Heart right ventricle (tissue), 16 donors: Measurements from ENCODE around the gene TAGLN3. TPM values are rescaled to one million over a fixed set of nuclear protein-coding genes. Genes with fewer than 3 reads are reported as not detected.

Experiments
- ATAC-seq, 8 donors: fragments of 200-7000 bp; cut with Tn5 transposase; one replicate each; pipeline ENCODE4 v1.9.1; 2020; ENCODE audit warnings: mild to moderate bottlenecking in 8 of 8, moderate library complexity in 8 of 8, moderate number of reproducible peaks in 1 of 8
- DNase-seq, 2 donors: peaks; one replicate each; pipeline ENCODE4 v3.0.0-alpha.2; 2020
- H3K27ac ChIP-seq, 10 donors: fragments of 200-600 bp; sonication (generic) in 2 of 10; one replicate each; pipeline versions ENCODE4 v1.5.0 to v1.8.0; 2020 to 2022; ENCODE audit warnings: mild to moderate bottlenecking in 3 of 10
- H3K27me3 ChIP-seq, 7 donors: fragments of 200-600 bp; one replicate each; pipeline ENCODE4 v1.8.0; 2021 to 2022; ENCODE audit warnings: mild to moderate bottlenecking in 2 of 7
- H3K36me3 ChIP-seq, 9 donors: fragments of 200-600 bp; sonication (generic) in 1 of 9; one replicate each; pipeline versions ENCODE4 v1.5.0 to v1.8.0; 2020 to 2022; ENCODE audit warnings: mild to moderate bottlenecking in 2 of 9
- H3K4me1 ChIP-seq, 9 donors: fragments of 200-600 bp; sonication (generic) in 1 of 9; one replicate each; pipeline versions ENCODE4 v1.5.0 to v1.8.0; 2020 to 2022; ENCODE audit warnings: mild to moderate bottlenecking in 4 of 9
- H3K4me3 ChIP-seq, 10 donors: fragments of 200-600 bp; sonication (generic) in 2 of 10; one replicate each; pipeline versions ENCODE4 v1.5.0 to v1.8.0; 2020 to 2022; ENCODE audit warnings: mild to moderate bottlenecking in 7 of 10, moderate library complexity in 2 of 10
- H3K9me3 ChIP-seq, 11 donors: fragments of 200-600 bp in 10 of 11; sonication (generic) in 2 of 11; one replicate each; pipeline versions ENCODE4 v1.5.0 to v1.8.0; 2013 to 2022; ENCODE audit warnings: mild to moderate bottlenecking in 2 of 11, control low read depth in 1 of 11, moderate library complexity in 1 of 11
- WGBS, 2 donors: extraction: QIAGEN DNeasy Blood & Tissue Kit; methylation state at CpG; one replicate each; pipeline ENCODE4 v1.1.7; 2013; ENCODE audit warnings: inconsistent platforms in 1 of 2; 5-methylcytosine and 5-hydroxymethylcytosine counted together
- intact Hi-C, 10 donors: fragments of 100-400 bp; cut with DNase I; formaldehyde crosslinking; loops; one replicate each; pipeline versions ENCODE4 v1.11.1 to v1.14.2; 2022
- polyA plus RNA-seq, 2 donors: library from polyadenylated mRNA; stranded (reverse); fragments of 200-250 nt; gene quantifications; one replicate each; pipeline ENCODE4 v1.2.3, GENCODE V29; 2013
- total RNA-seq, 10 donors: library from RNA; stranded (reverse); fragmentation: NEBNext Ultra II Directional in 3 of 10; extraction: Animal tissue kit (Norgen Biotek cat#: 25700) in 3 of 10; gene quantifications; one replicate each; pipeline versions ENCODE4 v1.2.1 to v1.2.4, GENCODE V29; 2021 to 2023
- TF ChIP-seq, protein P1 (sequence below), 9 donors: fragments of 200-600 bp; sonication (generic) in 2 of 9; IDR thresholded peaks; one replicate each; pipeline versions ENCODE4 v1.5.0 to v1.8.0; 2021 to 2022; ENCODE audit warnings: antibody characterized with exemption in 9 of 9, mild to moderate bottlenecking in 5 of 9, moderate library complexity in 1 of 9
- donor health status: Arrhythmogenic right ventricular cardiomyopathy.
- donor health status: ischemic (EF 13 %, LVEDD 7.1; RV severe dilation, severe dysfunction).
- donor health status: healthy with polysubstance abuse.
- donor health status: DM: no; HTN: yes; CAD: no.
- donor health status: DM: no; HTN: no; CAD: no.
- donor health status: ischemic (EF 25% LVEDD 6.9; RV normal size, moderate dysfunction).
- donor health status: ischemic (EF 25% LVEDD 5.7; RV mildly dilated, moderate dysfunction).
- donor health status: healthy.
- donor health status: DM: yes; HTN: yes; CAD: no.
- donor health status: Ischemic cardiomyopathy.
- donor health status: ischemic (EF 35%, LVEDD 5.7; RV mildly dilated, moderate dysfunction).
- donor health status: nonischemic (EF 11% LVEDD 7.7; RV severe dilation, severe dysfunction).
- donor health status: DM: yes; HTN: yes; CAD: no.
- donor health status: PGD.
- donor health status: ischemic (EF 29% LVEDD 5.4; RV normal size, mild dysfunction).
- donor health status: nonischemic (EF 23%, LVEDD 6.1; RV moderate dilation, normal function).

TAGLN3 gene
- total and polyA plus RNA-seq, 12 donors = 0.10 to 1.1 (median 0.58) TPM; not detected in 3

DNA sequence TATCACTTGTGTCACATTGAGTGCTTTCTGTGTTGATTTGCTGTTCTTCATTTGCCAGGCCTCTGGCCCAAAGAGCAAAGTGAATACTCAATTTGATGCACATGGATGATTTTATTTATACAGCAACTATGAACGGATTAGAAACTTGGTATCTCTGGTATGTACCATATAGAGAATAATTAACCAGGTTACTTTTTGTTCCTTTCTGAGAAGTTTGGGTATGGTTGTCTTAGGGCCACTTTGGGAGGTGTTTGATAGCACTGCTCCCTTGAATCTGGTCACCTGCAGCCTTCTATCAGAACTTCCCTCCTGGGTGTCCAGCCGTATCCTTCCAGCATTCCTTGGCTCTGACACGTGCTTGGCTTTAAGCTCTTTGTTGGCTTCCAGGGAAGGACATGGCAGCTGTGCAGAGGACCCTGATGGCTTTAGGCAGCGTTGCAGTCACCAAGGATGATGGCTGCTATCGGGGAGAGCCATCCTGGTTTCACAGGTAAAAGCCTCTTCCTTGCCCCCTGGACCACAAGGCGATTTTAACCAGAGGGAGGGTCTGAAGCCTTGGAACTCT is 12.7 kb downstream of the TAGLN3 start:
- Histone ChIP-seq H3K9me3 (no peaks in the 10 kb centered on the region), H3K36me3 (no peaks in the 10 kb centered on the region), H3K27me3 (no peaks in the 10 kb centered on the region), H3K4me3 (no peak overlapping the region), H3K4me1 (peaks cover 0 to 52% (median 35%) of the 10 kb centered on the region in 9 donors), H3K27ac (peak overlapping the region in 6 of 10 donors; percentile 23 to 74 (median 62))
- TF ChIP-seq, protein P1, sequence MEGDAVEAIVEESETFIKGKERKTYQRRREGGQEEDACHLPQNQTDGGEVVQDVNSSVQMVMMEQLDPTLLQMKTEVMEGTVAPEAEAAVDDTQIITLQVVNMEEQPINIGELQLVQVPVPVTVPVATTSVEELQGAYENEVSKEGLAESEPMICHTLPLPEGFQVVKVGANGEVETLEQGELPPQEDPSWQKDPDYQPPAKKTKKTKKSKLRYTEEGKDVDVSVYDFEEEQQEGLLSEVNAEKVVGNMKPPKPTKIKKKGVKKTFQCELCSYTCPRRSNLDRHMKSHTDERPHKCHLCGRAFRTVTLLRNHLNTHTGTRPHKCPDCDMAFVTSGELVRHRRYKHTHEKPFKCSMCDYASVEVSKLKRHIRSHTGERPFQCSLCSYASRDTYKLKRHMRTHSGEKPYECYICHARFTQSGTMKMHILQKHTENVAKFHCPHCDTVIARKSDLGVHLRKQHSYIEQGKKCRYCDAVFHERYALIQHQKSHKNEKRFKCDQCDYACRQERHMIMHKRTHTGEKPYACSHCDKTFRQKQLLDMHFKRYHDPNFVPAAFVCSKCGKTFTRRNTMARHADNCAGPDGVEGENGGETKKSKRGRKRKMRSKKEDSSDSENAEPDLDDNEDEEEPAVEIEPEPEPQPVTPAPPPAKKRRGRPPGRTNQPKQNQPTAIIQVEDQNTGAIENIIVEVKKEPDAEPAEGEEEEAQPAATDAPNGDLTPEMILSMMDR (IDR thresholded peaks at IDR 0.05) = no peak
- intact Hi-C loops = loop anchor here in 2 of 10 donors (2.0 to 5.0 kb wide), 2 partner anchors 17 to 34 kb away; partner anchors contain the start of gene ABHD10 (in 1 of the 2)
- 66 to 73% methylated on average over 6 of the region's 6 CpGs for WGBS, 2 donors
- ATAC-seq = no peak
- no peak for DNase-seq

DNA sequence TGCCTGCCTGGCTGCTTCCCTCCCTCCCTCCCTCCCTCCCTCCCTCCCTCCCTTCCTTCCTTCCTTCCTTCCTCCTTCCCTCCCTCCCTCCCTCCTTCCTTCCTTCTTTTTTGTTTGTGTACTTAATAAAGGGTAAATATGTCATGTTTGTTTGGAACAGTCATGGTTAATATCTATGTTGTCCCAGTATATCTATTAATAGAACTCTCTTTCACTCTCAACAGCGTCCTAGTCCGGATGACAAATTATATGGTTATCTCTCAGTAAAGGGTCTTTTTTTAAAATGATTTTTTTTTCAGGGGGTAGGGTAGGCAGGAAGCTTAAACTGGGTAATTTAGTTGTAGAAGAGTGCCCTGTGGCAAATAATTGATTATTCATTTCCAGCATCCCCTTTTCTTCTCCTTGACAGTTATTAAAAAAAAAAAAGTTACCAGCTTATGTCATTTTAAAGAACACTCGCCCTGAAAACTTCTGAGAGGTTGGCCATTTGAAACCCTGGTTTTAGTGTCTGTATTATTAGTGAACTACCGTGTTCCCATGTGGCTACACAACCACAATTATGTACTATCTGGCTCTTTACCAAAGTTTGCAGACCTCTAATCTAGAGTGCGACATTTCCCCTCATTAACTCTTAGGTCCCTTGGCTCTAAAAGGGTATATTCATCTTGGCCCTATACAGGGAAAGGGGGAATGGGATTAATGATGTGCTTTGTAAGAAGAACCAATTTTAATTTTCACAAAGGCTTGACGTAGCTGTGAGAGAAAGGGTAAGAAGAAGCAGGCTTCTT is 13.7 kb downstream of the TAGLN3 start:
- ATAC-seq (peak in 5 of 8 donors; percentile 41 to 82 (median 76)), DNase-seq (no peak)
- Histone ChIP-seq H3K27me3 (no peaks in the 10 kb centered on the region), H3K36me3 (no peaks in the 10 kb centered on the region), H3K4me1 (peaks cover 0 to 51% (median 35%) of the 10 kb centered on the region in 9 donors), H3K4me3 (no peak overlapping the region), H3K9me3 (no peaks in the 10 kb centered on the region), H3K27ac (peak overlapping the region; percentile 10 to 82 (median 59))
- WGBS, 2 donors = 23 to 28% methylated on average over 6 of the region's 6 CpGs
- intact Hi-C loops = loop anchor here in 3 of 10 donors (2.0 to 5.0 kb wide), 4 partner anchors 24 to 344 kb away; partner anchors contain the start of gene ABHD10 (in 1 of the 3)
- TF ChIP-seq, protein P1 (IDR thresholded peaks at IDR 0.05) = no peak

DNA sequence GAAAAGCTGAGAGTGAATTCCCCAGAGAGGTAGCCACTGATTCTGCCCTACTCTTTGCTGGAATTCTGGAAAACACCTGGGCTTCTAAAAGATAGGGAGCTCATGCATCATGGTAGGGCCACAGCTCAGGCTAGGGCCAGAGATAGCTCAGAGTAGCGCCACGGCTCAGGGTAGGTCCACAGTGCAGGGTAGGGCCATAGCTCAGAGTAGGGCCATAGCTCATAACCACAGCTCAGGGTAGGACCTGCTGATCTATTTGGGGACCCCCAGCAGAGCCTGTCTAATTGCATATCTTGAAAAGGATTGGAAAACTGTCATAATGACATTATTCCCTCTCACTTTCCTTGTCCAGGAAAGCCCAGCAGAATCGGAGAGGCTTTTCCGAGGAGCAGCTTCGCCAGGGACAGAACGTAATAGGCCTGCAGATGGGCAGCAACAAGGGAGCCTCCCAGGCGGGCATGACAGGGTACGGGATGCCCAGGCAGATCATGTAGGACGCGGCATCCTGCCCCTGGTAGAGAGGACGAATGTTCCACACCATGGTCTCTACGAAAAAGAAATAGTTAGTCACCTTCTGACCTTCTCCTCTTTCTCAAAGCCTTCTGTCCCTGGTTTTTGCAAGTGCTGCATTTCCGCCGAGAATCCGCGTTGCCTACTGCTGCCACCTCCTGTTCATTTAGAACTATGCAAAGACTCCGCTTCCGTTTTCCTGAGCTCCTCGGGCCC is 14.5 kb downstream of the TAGLN3 start:
- H3K36me3 ChIP-seq = no peaks in the 10 kb centered on the region

More for the DNA sequence above, 14.5 kb downstream of the TAGLN3 start:
- DNase-seq (peak; percentile 46 to 69), ATAC-seq (peak; percentile 75 to 90 (median 85))
- Histone ChIP-seq H3K27me3 (no peaks in the 10 kb centered on the region), H3K4me3 (peak overlapping the region in 2 of 10 donors; percentile 6 to 13), H3K4me1 (peaks cover 0 to 45% (median 27%) of the 10 kb centered on the region in 9 donors), H3K27ac (peak overlapping the region; percentile 10 to 82 (median 59)), H3K9me3 (no peaks in the 10 kb centered on the region)
- intact Hi-C loops = loop anchor here in 4 of 10 donors (1.0 to 5.0 kb wide), 6 partner anchors 24 to 344 kb away; partner anchors contain the start of gene ABHD10 (in 1 of the 4)
- WGBS, 2 donors = 31 to 32% methylated on average over 19 of the region's 19 CpGs
- TF ChIP-seq, protein P1 (IDR thresholded peaks at IDR 0.05) = peak; percentile 46 to 89 (median 75)
